Liver (tissue), 9 donors: ENCODE measurements around the gene PACC1. TPM values are rescaled to one million over a fixed set of nuclear protein-coding genes. Genes with fewer than 3 reads are reported as not detected.

Experiments
- DNase-seq: peaks from one replicate; pipeline ENCODE4 v3.0.0-alpha.2; 2017; ENCODE audit warnings: low spot score
- H3K27ac ChIP-seq, 2 donors: one replicate each; pipeline ENCODE4 v1.7.0; 2013; ENCODE audit warnings: inconsistent platforms in 2 of 2, low read length in 2 of 2, control low read depth in 1 of 2, low read depth in 1 of 2, mild to moderate bottlenecking in 1 of 2
- H3K27me3 ChIP-seq, 4 donors: one replicate each; pipeline versions ENCODE4 v1.6.1 to v1.7.0; 2013; ENCODE audit warnings: low read length in 3 of 4, inconsistent platforms in 1 of 4, mild to moderate bottlenecking in 1 of 4, moderate library complexity in 1 of 4; ENCODE audit not compliant: control insufficient read depth in 4 of 4, insufficient read depth in 4 of 4
- H3K36me3 ChIP-seq, 4 donors: one replicate each; pipeline versions ENCODE4 v1.6.1 to v1.7.0; 2013; ENCODE audit warnings: low read length in 3 of 4, mild to moderate bottlenecking in 3 of 4, low read depth in 1 of 4, moderate library complexity in 1 of 4; ENCODE audit not compliant: control insufficient read depth in 4 of 4, insufficient read depth in 3 of 4
- H3K4me1 ChIP-seq, 4 donors: one replicate each; pipeline versions ENCODE4 v1.6.1 to v1.7.0; 2013; ENCODE audit warnings: low read length in 3 of 4, mild to moderate bottlenecking in 3 of 4, moderate library complexity in 1 of 4; ENCODE audit not compliant: control insufficient read depth in 4 of 4, insufficient read depth in 4 of 4
- H3K4me3 ChIP-seq, 3 donors: one replicate each; pipeline versions ENCODE4 v1.6.1 to v1.7.0; 2013; ENCODE audit warnings: low read length in 3 of 3, control low read depth in 1 of 3, low read depth in 1 of 3, mild to moderate bottlenecking in 1 of 3
- H3K9ac ChIP-seq, 2 donors: one replicate each; pipeline ENCODE4 v1.7.0; 2013; ENCODE audit warnings: low read length in 2 of 2, mild to moderate bottlenecking in 2 of 2, moderate library complexity in 2 of 2, control low read depth in 1 of 2, low read depth in 1 of 2
- H3K9me3 ChIP-seq, 4 donors: one replicate each; pipeline versions ENCODE4 v1.6.1 to v1.7.0; 2013; ENCODE audit warnings: low read length in 3 of 4; ENCODE audit not compliant: control insufficient read depth in 4 of 4
- ATF3 ChIP-seq: IDR thresholded peaks from 2 replicates; pipeline ENCODE4 v1.6.1; 2016; ENCODE audit warnings: antibody characterized with exemption
- CTCF ChIP-seq: fragments of 150-350 bp; IDR thresholded peaks from 2 replicates; pipeline ENCODE4 v1.5.1; 2017; ENCODE audit warnings: improper control_type of control experiment, low read depth, low read length; ENCODE audit not compliant: missing input control
- EGR1 ChIP-seq, 2 donors: IDR thresholded peaks; 2 replicates each; pipeline ENCODE4 v1.6.1; 2016 to 2018; ENCODE audit warnings: antibody characterized with exemption in 2 of 2, low read depth in 2 of 2
- FOXA2 ChIP-seq: IDR thresholded peaks from 2 replicates; pipeline ENCODE4 v1.6.1; 2016; ENCODE audit warnings: antibody characterized with exemption
- HNF4A ChIP-seq, 2 donors: conservative IDR thresholded peaks; 2 replicates each; pipeline ENCODE4 v1.6.1; 2016; ENCODE audit warnings: antibody characterized with exemption in 2 of 2, mild to moderate bottlenecking in 2 of 2
- HNF4G ChIP-seq: IDR thresholded peaks from 2 replicates; pipeline ENCODE4 v1.6.1; 2016; ENCODE audit warnings: antibody characterized with exemption
- JUND ChIP-seq, 2 donors: IDR thresholded peaks; 2 replicates each; pipeline ENCODE4 v1.6.1; 2016; ENCODE audit warnings: antibody characterized with exemption in 2 of 2
- MAX ChIP-seq: IDR thresholded peaks from 2 replicates; pipeline ENCODE4 v1.6.1; 2016; ENCODE audit warnings: antibody characterized with exemption
- NR2F2 ChIP-seq: IDR thresholded peaks from 2 replicates; pipeline ENCODE4 v1.6.1; 2016; ENCODE audit warnings: antibody characterized with exemption
- RAD21 ChIP-seq, 2 donors: IDR thresholded peaks; 2 replicates each; pipeline ENCODE4 v1.6.1; 2016; ENCODE audit warnings: antibody characterized with exemption in 2 of 2, mild to moderate bottlenecking in 2 of 2
- REST ChIP-seq: IDR thresholded peaks from 2 replicates; pipeline ENCODE4 v1.6.1; 2016; ENCODE audit warnings: antibody characterized with exemption, mild to moderate bottlenecking
- RXRA ChIP-seq, 2 donors: IDR thresholded peaks; 2 replicates each; pipeline ENCODE4 v1.6.1; 2017 to 2018; ENCODE audit warnings: antibody characterized with exemption in 2 of 2, mild to moderate bottlenecking in 1 of 2
- SP1 ChIP-seq: IDR thresholded peaks from 2 replicates; pipeline ENCODE4 v1.6.1; 2018; ENCODE audit warnings: antibody characterized with exemption, mild to moderate bottlenecking
- YY1 ChIP-seq: IDR thresholded peaks from 2 replicates; pipeline ENCODE4 v1.6.1; 2016; ENCODE audit warnings: antibody characterized with exemption, mild to moderate bottlenecking
- ZBTB33 ChIP-seq: IDR thresholded peaks from 2 replicates; pipeline ENCODE4 v1.6.1; 2016; ENCODE audit warnings: antibody characterized with exemption
- WGBS: extraction: QIAGEN DNeasy Blood & Tissue Kit; methylation state at CpG from one replicate; pipeline ENCODE4 v1.1.7; 2013; 5-methylcytosine and 5-hydroxymethylcytosine counted together
- polyA plus RNA-seq, 2 donors: library from polyadenylated mRNA; stranded (reverse) in 1 of 2; unstranded in 1 of 2; fragments of 200-250 nt in 1 of 2; fragments of >200 nt in 1 of 2; fragmentation: Nextera tagmentation in 1 of 2; extraction: Ambion mirVana in 1 of 2; gene quantifications; one replicate each; pipeline versions ENCODE4 v1.2.1 to v1.2.3, GENCODE V29; 2013 to 2015
- total RNA-seq, 2 donors: library from RNA; depleted of rRNA; stranded (reverse); fragments of >200 nt; gene quantifications; one replicate each; pipeline ENCODE4 v1.2.3, GENCODE V29; 2014
- donor health status: healthy.
- donor health status: healthy.
- donor health status: healthy.
- donor health status: healthy.
- donor health status: healthy.

PACC1 gene
- total and polyA plus RNA-seq, 4 donors, result 1.4 to 3.4 (median 1.7) TPM

GRCh38 chr1:212432661-212433576 is 18.2 kb upstream of the PACC1 start, which contains the start of gene NENF:
NENF (plus strand) TSS chr1:212432920; CDS start chr1:212432944, 24 bp downstream.
- H3K9me3 ChIP-seq, result no peaks in the 10 kb centered on the region
- peak within 1 kb of the TSS; percentile 29 to 43 for H3K27ac ChIP-seq
- H3K9ac ChIP-seq, result peak within 1 kb of the TSS; percentile 50 to 90
- H3K4me3 ChIP-seq, result peak within 1 kb of the TSS; percentile 60 to 96 (median 70)
- no peak for TF ChIP-seq EGR1 (IDR thresholded peaks at IDR 0.05; ENCODE audit: low read depth in 2 of 2)
- peak in 1 of 2 donors; percentile 15 for TF ChIP-seq HNF4A (conservative IDR thresholded peaks at IDR 0.05)
- TF ChIP-seq RAD21 (IDR thresholded peaks at IDR 0.05), result peak in 1 of 2 donors; percentile 22
- peak; percentile 29 for TF ChIP-seq SP1
- no peak for TF ChIP-seq FOXA2
- TF ChIP-seq REST, result no peak
- DNase-seq, result peak; percentile 79
- WGBS, result 1% methylated on average over 86 of the region's 86 CpGs
- peaks cover 0 to 13% (median 6%) of the 10 kb centered on the region in 4 donors for H3K4me1 ChIP-seq
- H3K36me3 ChIP-seq, result no peaks in the 10 kb centered on the region
- no peaks in the 10 kb centered on the region for H3K27me3 ChIP-seq

- Histone ChIP-seq H3K4me1 (peaks cover 0 to 13% (median 6%) of the 10 kb centered on the region in 4 donors), H3K9me3 (no peaks in the 10 kb centered on the region), H3K27ac (peak overlapping the region in 1 of 2 donors; percentile 31), H3K36me3 (no peaks in the 10 kb centered on the region), H3K4me3 (peak overlapping the region; percentile 50 to 96 (median 70)), H3K9ac (peak overlapping the region; percentile 21 to 90), H3K27me3 (no peaks in the 10 kb centered on the region)
- no peak for DNase-seq
- 43% methylated on average over 5 of the region's 5 CpGs for WGBS
- TF ChIP-seq FOXA2, result no peak
- TF ChIP-seq MAX, result no peak
- TF ChIP-seq RXRA (IDR thresholded peaks at IDR 0.05), result no peak
- no peak for TF ChIP-seq HNF4G
- TF ChIP-seq EGR1 (IDR thresholded peaks at IDR 0.05; ENCODE audit: low read depth in 2 of 2), result no peak
- no peak for TF ChIP-seq NR2F2
- no peak for TF ChIP-seq RAD21 (IDR thresholded peaks at IDR 0.05)
- no peak for TF ChIP-seq YY1
- TF ChIP-seq CTCF, result no peak
- no peak for TF ChIP-seq SP1
- TF ChIP-seq ATF3, result no peak
- no peak for TF ChIP-seq ZBTB33
- TF ChIP-seq JUND (IDR thresholded peaks at IDR 0.05), result no peak
These were observed 17.6 kb upstream of the PACC1 start for GRCh38 chr1:212432272-212432660.
